ENCODE measurements around the gene POMGNT2. TPM values are rescaled to one million over a fixed set of nuclear protein-coding genes. Genes with fewer than 3 reads are reported as not detected.

POMGNT2 gene
- total RNA-seq, 1 experiment from 2014 or later = 15.5 TPM

- no peak overlapping the region for H3K4me3 Mint-ChIP-seq (ENCODE audit: low read depth, unreplicated experiment)
- intact Hi-C loops (cut with micrococcal nuclease; ENCODE audit: unreplicated experiment) = no loop called here
- no peaks in the 10 kb centered on the region for H3K9me3 Mint-ChIP-seq (ENCODE audit: low read depth, unreplicated experiment)
- no peaks in the 10 kb centered on the region for H3K4me1 Mint-ChIP-seq (ENCODE audit: low read depth, unreplicated experiment)
- DNase-seq = no peak
- BruUV-seq (replicated peaks) = no TSS peak
- H3K27ac Mint-ChIP-seq (ENCODE audit: unreplicated experiment) = no peak overlapping the region
- TF ChIP-seq CTCF (IDR thresholded peaks at IDR 0.05; ENCODE audit: unreplicated experiment) = no peak
- H3K36me3 Mint-ChIP-seq (ENCODE audit: insufficient read depth, unreplicated experiment) = peaks cover 6% of the 10 kb centered on the region
- CTCF ChIA-PET = no interaction called here
- peaks cover 20% of the 10 kb centered on the region for H3K27me3 Mint-ChIP-seq (ENCODE audit: unreplicated experiment)
Observed at GRCh38 chr3:43075904-43076661, 29.8 kb downstream of the POMGNT2 start.

GRCh38 chr3:43074901-43075689 lies 30.8 kb downstream of the POMGNT2 start:
- no peak for DNase-seq
- Mint-ChIP-seq H3K4me1 (ENCODE audit: low read depth, unreplicated experiment) (no peaks in the 10 kb centered on the region), H3K4me3 (ENCODE audit: low read depth, unreplicated experiment) (no peak overlapping the region), H3K36me3 (ENCODE audit: insufficient read depth, unreplicated experiment) (no peaks in the 10 kb centered on the region), H3K9me3 (ENCODE audit: low read depth, unreplicated experiment) (no peaks in the 10 kb centered on the region), H3K27me3 (ENCODE audit: unreplicated experiment) (peaks cover 20% of the 10 kb centered on the region), H3K27ac (ENCODE audit: unreplicated experiment) (no peak overlapping the region)
- CTCF ChIA-PET = no interaction called here
- TF ChIP-seq CTCF (IDR thresholded peaks at IDR 0.05; ENCODE audit: unreplicated experiment) = no peak
- intact Hi-C loops (cut with micrococcal nuclease; ENCODE audit: unreplicated experiment) = no loop called here
- no TSS peak for BruUV-seq (replicated peaks)

GRCh38 chr3:43074482-43074881 lies 31.4 kb downstream of the POMGNT2 start:
- BruUV-seq (replicated peaks) = no TSS peak
- H3K9me3 Mint-ChIP-seq (ENCODE audit: low read depth, unreplicated experiment) = no peaks in the 10 kb centered on the region
- H3K36me3 Mint-ChIP-seq (ENCODE audit: insufficient read depth, unreplicated experiment) = no peaks in the 10 kb centered on the region
- no peak overlapping the region for H3K27ac Mint-ChIP-seq (ENCODE audit: unreplicated experiment)
- no peak for TF ChIP-seq CTCF (IDR thresholded peaks at IDR 0.05; ENCODE audit: unreplicated experiment)
- intact Hi-C loops (cut with micrococcal nuclease; ENCODE audit: unreplicated experiment) = no loop called here
- CTCF ChIA-PET = no interaction called here
- DNase-seq = no peak
- H3K4me1 Mint-ChIP-seq (ENCODE audit: low read depth, unreplicated experiment) = no peaks in the 10 kb centered on the region
- peaks cover 20% of the 10 kb centered on the region for H3K27me3 Mint-ChIP-seq (ENCODE audit: unreplicated experiment)
- H3K4me3 Mint-ChIP-seq (ENCODE audit: low read depth, unreplicated experiment) = no peak overlapping the region

- Mint-ChIP-seq H3K27ac (ENCODE audit: unreplicated experiment) (no peak overlapping the region), H3K27me3 (ENCODE audit: unreplicated experiment) (peaks cover 20% of the 10 kb centered on the region), H3K4me1 (ENCODE audit: low read depth, unreplicated experiment) (no peaks in the 10 kb centered on the region), H3K36me3 (ENCODE audit: insufficient read depth, unreplicated experiment) (no peaks in the 10 kb centered on the region), H3K9me3 (ENCODE audit: low read depth, unreplicated experiment) (no peaks in the 10 kb centered on the region), H3K4me3 (ENCODE audit: low read depth, unreplicated experiment) (no peak overlapping the region)
- TF ChIP-seq CTCF (IDR thresholded peaks at IDR 0.05; ENCODE audit: unreplicated experiment) = no peak
- no TSS peak for BruUV-seq (replicated peaks)
- CTCF ChIA-PET = no interaction called here
- intact Hi-C loops (cut with micrococcal nuclease; ENCODE audit: unreplicated experiment) = no loop called here
- no peak for DNase-seq
Observed at GRCh38 chr3:43073836-43074220, 32.1 kb downstream of the POMGNT2 start.
